HepG2 (cell line): ENCODE data around the gene UQCRC2. TPM values are rescaled to one million over a fixed set of nuclear protein-coding genes. Genes with fewer than 3 reads are reported as not detected.

Experiments used
- E2F2 ChIP-seq: sonication (generic); formaldehyde crosslinking; IDR thresholded peaks from 2 replicates; pipeline ENCODE4 v1.4.0; 2020; ENCODE audit warnings: missing genetic modification reagents, borderline replicate concordance
- GATA4 ChIP-seq: sonication (generic); IDR thresholded peaks from 2 replicates; pipeline ENCODE4 v1.6.1; 2016; ENCODE audit warnings: antibody characterized with exemption, low read depth, borderline replicate concordance
- HOXD1 ChIP-seq: sonication (generic); formaldehyde crosslinking; IDR thresholded peaks from 2 replicates; pipeline ENCODE4 v1.5.0; 2020; ENCODE audit warnings: missing genetic modification reagents
- KMT2A ChIP-seq: sonication (generic); formaldehyde crosslinking; IDR thresholded peaks from 2 replicates; pipeline ENCODE4 v1.4.0; 2020; ENCODE audit warnings: missing genetic modification reagents
- PAWR ChIP-seq: sonication (generic); formaldehyde crosslinking; IDR thresholded peaks from 2 replicates; pipeline ENCODE4 v1.4.0; 2020; ENCODE audit warnings: missing genetic modification reagents, mild to moderate bottlenecking, borderline replicate concordance
- POGK ChIP-seq: sonication (generic); formaldehyde crosslinking; conservative IDR thresholded peaks from 2 replicates; pipeline ENCODE4 v1.8.0; 2022; ENCODE audit warnings: mild to moderate bottlenecking, moderate library complexity, missing genetic modification reagents
- PRDM10 ChIP-seq: sonication (generic); formaldehyde crosslinking; IDR thresholded peaks from 2 replicates; pipeline ENCODE4 v1.4.0; 2020; ENCODE audit warnings: low read depth, missing genetic modification reagents
- RARG ChIP-seq: sonication (generic); formaldehyde crosslinking; IDR thresholded peaks from 2 replicates; pipeline ENCODE4 v1.4.0; 2020; ENCODE audit warnings: low read depth, mild to moderate bottlenecking, missing genetic modification reagents
- SP140L ChIP-seq: sonication (generic); formaldehyde crosslinking; IDR thresholded peaks from 2 replicates; pipeline ENCODE4 v1.4.0; 2020; ENCODE audit warnings: missing genetic modification reagents, borderline replicate concordance
- SP4 ChIP-seq: sonication (generic); formaldehyde crosslinking; IDR thresholded peaks from 2 replicates; pipeline ENCODE4 v1.8.1; 2023; ENCODE audit warnings: mild to moderate bottlenecking, missing genetic modification reagents
- SRSF9 ChIP-seq: fragments of 200-400 bp; formaldehyde crosslinking; IDR thresholded peaks from 2 replicates; pipeline ENCODE4 v1.6.1; 2018; ENCODE audit warnings: borderline replicate concordance, mild to moderate bottlenecking, low read depth, low read length; ENCODE audit not compliant: insufficient read depth, poor library complexity, severe bottlenecking
- ZNF317 ChIP-seq: sonication (generic); formaldehyde crosslinking; IDR thresholded peaks from 2 replicates; pipeline ENCODE4 v1.5.0; 2020; ENCODE audit warnings: mild to moderate bottlenecking, missing genetic modification reagents
- ZNF616 ChIP-seq: sonication (generic); formaldehyde crosslinking; IDR thresholded peaks from 2 replicates; pipeline ENCODE4 v1.5.0; 2020; ENCODE audit warnings: low read depth, mild to moderate bottlenecking, missing genetic modification reagents
- ZNF746 ChIP-seq: sonication (generic); formaldehyde crosslinking; IDR thresholded peaks from 2 replicates; pipeline ENCODE4 v1.8.0; 2022; ENCODE audit warnings: mild to moderate bottlenecking, missing genetic modification reagents
- polyA plus RNA-seq, 8 experiments: library from polyadenylated mRNA; depleted of rRNA in 3 of 8; stranded (reverse) in 7 of 8; unstranded in 1 of 8; fragments of >200 nt; fragmentation: Illumina TruSeq in 4 of 8; extraction: Trizol in 4 of 8; gene quantifications; 2 replicates each; pipeline versions ENCODE4 v1.2.1 to v1.2.3, GENCODE V29; 2011 to 2016; ENCODE audit warnings: low read depth in 4 of 8, missing spikeins in 1 of 8, mixed read lengths in 1 of 8; ENCODE audit not compliant: insufficient read depth in 1 of 8
- total RNA-seq, 5 experiments: library from RNA; depleted of rRNA; stranded (reverse); fragments of >200 nt; fragmentation: Illumina TruSeq; extraction: Trizol; gene quantifications; 2 replicates each; pipeline ENCODE4 v1.2.3, GENCODE V29; 2016; ENCODE audit warnings: low read depth in 1 of 5
- TF ChIP-seq, protein P1 (sequence below): sonication (generic); formaldehyde crosslinking; conservative IDR thresholded peaks from 2 replicates; pipeline ENCODE4 v1.4.0; 2020; ENCODE audit warnings: mild to moderate bottlenecking, missing genetic modification reagents, moderate library complexity
- TF ChIP-seq, protein P2 (sequence below): IDR thresholded peaks from 2 replicates; pipeline ENCODE4 v1.6.1; 2012; ENCODE audit warnings: low read depth, low read length, improper control_type of control experiment

Gene UQCRC2
- total and polyA plus RNA-seq, 2 of the 13 experiments (the other 11 are each of a cell fraction or from before 2014, with no cell fraction given) = 442 to 536 TPM

DNA sequence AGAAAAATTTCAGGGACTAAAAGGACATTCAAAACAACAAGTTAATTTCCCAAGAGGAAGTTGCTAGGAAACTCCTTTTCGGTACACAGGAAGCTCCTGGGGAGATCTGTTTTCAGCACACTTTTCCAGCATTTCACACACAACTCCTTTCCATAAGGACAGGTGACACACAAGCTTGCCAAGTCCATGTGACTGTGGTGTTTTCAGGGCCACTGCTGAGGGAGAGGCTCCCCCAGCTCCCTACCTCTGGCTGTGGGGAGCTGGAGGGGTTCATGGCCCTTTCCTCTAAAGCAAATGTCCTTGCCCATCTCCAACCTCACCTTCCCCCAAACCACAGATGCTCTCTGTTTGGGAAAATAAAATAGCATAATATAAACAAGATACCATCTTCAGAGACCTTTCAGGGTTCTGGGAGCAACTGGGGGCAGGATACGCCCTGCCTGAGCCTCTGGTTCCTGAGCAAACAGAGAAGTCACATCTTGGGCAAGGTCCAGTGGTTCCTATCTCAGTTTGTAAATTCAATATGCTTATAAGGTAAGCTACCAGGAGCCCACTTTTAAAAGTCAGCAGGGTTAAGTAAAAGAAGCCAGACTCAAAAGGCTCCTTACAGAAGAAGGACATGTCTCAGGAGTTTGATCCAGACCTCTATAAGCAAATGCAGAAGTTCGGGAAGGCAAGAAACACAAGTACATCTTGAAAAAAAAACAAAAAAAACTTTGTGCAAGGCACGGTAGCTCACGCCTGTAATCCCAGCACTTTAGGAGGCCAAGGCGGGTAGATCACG, 44.7 kb downstream of the UQCRC2 start (continued):
- no peak for TF ChIP-seq POGK (CRISPR knock-in tag)
- peak; percentile 37; the same call in 1 of the 2 replicates for TF ChIP-seq SP4
- TF ChIP-seq KMT2A (CRISPR knock-in tag) = no peak
- no peak for TF ChIP-seq SRSF9
- TF ChIP-seq E2F2 (CRISPR knock-in tag) = no peak
- no peak for TF ChIP-seq PRDM10 (CRISPR knock-in tag)
- TF ChIP-seq HOXD1 (CRISPR knock-in tag) = no peak
- no peak for TF ChIP-seq RARG (CRISPR knock-in tag)
- TF ChIP-seq ZNF616 (CRISPR knock-in tag) = no peak
- TF ChIP-seq ZNF746 (CRISPR knock-in tag) = no peak
- no peak for TF ChIP-seq GATA4
- no peak for TF ChIP-seq SP140L
- peak; percentile 35; the same call in 1 of the 2 replicates for TF ChIP-seq ZNF317 (CRISPR knock-in tag)
- TF ChIP-seq PAWR (CRISPR knock-in tag) = no peak
- TF ChIP-seq, protein P1, sequence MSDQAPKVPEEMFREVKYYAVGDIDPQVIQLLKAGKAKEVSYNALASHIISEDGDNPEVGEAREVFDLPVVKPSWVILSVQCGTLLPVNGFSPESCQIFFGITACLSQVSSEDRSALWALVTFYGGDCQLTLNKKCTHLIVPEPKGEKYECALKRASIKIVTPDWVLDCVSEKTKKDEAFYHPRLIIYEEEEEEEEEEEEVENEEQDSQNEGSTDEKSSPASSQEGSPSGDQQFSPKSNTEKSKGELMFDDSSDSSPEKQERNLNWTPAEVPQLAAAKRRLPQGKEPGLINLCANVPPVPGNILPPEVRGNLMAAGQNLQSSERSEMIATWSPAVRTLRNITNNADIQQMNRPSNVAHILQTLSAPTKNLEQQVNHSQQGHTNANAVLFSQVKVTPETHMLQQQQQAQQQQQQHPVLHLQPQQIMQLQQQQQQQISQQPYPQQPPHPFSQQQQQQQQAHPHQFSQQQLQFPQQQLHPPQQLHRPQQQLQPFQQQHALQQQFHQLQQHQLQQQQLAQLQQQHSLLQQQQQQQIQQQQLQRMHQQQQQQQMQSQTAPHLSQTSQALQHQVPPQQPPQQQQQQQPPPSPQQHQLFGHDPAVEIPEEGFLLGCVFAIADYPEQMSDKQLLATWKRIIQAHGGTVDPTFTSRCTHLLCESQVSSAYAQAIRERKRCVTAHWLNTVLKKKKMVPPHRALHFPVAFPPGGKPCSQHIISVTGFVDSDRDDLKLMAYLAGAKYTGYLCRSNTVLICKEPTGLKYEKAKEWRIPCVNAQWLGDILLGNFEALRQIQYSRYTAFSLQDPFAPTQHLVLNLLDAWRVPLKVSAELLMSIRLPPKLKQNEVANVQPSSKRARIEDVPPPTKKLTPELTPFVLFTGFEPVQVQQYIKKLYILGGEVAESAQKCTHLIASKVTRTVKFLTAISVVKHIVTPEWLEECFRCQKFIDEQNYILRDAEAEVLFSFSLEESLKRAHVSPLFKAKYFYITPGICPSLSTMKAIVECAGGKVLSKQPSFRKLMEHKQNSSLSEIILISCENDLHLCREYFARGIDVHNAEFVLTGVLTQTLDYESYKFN = peak; percentile 44; the same call in 1 of the 2 replicates
- TF ChIP-seq, protein P2, sequence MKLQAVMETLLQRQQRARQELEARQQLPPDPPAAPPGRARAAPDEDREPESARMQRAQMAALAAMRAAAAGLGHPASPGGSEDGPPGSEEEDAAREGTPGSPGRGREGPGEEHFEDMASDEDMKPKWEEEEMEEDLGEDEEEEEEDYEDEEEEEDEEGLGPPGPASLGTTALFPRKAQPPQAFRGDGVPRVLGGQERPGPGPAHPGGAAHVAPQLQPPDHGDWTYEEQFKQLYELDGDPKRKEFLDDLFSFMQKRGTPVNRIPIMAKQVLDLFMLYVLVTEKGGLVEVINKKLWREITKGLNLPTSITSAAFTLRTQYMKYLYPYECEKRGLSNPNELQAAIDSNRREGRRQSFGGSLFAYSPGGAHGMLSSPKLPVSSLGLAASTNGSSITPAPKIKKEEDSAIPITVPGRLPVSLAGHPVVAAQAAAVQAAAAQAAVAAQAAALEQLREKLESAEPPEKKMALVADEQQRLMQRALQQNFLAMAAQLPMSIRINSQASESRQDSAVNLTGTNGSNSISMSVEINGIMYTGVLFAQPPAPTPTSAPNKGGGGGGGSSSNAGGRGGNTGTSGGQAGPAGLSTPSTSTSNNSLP = no peak
